Measurements from ENCODE around the gene CDC42SE2.

DNA sequence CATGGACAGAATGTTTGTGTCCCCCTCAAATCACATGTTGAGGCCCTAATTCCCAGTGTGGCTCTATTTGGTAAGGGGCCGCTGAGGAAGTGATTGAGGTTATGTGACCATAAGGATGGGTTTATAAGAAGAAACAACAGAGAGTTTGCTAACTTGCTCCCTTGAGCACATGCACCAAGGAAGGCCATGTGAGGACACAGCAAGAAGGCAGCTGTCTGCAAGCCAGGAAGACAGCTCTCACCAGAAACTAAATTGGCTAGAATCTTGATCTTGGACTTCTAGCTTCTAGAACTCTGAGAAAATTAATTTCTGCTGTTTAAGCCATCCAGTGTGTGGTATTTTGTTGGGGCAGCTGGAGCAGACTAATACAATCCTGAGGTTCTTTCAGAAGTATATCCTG is 35.2 kb upstream of the CDC42SE2 start:
- TF ChIP-seq, protein P1, sequence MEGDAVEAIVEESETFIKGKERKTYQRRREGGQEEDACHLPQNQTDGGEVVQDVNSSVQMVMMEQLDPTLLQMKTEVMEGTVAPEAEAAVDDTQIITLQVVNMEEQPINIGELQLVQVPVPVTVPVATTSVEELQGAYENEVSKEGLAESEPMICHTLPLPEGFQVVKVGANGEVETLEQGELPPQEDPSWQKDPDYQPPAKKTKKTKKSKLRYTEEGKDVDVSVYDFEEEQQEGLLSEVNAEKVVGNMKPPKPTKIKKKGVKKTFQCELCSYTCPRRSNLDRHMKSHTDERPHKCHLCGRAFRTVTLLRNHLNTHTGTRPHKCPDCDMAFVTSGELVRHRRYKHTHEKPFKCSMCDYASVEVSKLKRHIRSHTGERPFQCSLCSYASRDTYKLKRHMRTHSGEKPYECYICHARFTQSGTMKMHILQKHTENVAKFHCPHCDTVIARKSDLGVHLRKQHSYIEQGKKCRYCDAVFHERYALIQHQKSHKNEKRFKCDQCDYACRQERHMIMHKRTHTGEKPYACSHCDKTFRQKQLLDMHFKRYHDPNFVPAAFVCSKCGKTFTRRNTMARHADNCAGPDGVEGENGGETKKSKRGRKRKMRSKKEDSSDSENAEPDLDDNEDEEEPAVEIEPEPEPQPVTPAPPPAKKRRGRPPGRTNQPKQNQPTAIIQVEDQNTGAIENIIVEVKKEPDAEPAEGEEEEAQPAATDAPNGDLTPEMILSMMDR (IDR thresholded peaks at IDR 0.05): no peak
- TF ChIP-seq POLR2A (IDR thresholded peaks at IDR 0.05): no peak

Measured in right lobe of liver (tissue), 4 donors.